ENCODE measurements around the gene CINP. TPM values are rescaled to one million over a fixed set of nuclear protein-coding genes. Genes with fewer than 3 reads are reported as not detected.

Gene CINP
- total and polyA plus RNA-seq, 2 of the 8 experiments (the other 6 are each of a cell fraction or from before 2014, with no cell fraction given): 47.8 to 51.6 TPM

DNA sequence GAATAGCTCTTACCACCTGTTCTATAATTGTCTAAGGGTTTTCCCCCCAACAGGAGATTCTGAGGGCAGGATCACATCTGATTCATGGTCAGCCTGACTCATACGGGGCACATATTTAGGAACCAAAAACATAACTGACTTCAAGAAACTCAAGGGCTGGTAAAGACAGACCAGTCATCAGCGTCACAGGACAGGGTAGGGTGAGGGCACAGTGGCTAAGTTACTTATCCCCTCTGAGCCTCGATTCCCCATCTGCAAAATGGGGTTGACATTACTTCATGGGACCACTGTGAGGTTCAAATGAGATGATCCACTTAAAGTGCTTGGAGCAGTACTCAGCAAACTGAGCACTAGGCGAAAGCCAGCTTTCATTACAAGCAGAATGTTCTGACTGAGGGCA lies 606 bp downstream of the CINP start (continued):
- TF ChIP-seq, protein P1, sequence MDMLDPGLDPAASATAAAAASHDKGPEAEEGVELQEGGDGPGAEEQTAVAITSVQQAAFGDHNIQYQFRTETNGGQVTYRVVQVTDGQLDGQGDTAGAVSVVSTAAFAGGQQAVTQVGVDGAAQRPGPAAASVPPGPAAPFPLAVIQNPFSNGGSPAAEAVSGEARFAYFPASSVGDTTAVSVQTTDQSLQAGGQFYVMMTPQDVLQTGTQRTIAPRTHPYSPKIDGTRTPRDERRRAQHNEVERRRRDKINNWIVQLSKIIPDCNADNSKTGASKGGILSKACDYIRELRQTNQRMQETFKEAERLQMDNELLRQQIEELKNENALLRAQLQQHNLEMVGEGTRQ (IDR thresholded peaks at IDR 0.05; ENCODE audit: low read length): no peak
- TF ChIP-seq CBX5 (IDR thresholded peaks at IDR 0.05; ENCODE audit: low read depth, low read length): no peak
- TF ChIP-seq KDM1A (IDR thresholded peaks at IDR 0.05; ENCODE audit: borderline replicate concordance, low read length): no peak
